Measurements from ENCODE around the gene DUSP15. TPM values are rescaled to one million over a fixed set of nuclear protein-coding genes. Genes with fewer than 3 reads are reported as not detected.

DUSP15 gene
- total and polyA plus RNA-seq, 4 donors = 1.6 to 4.7 (median 2.9) TPM

- ATAC-seq (ENCODE audit: insufficient read depth, low FRiP score) (no peak), DNase-seq (peak in 1 of 3 donors; percentile 4)
- peaks cover 0 to 16% (median 4%) of the 10 kb centered on the region in 5 donors for H3K4me1 ChIP-seq (ENCODE audit: control insufficient read depth in 5 of 5, insufficient read depth in 5 of 5, low read length in 5 of 5)
- no peak overlapping the region for H3K4me3 ChIP-seq
- no peak overlapping the region for H3K9ac ChIP-seq (ENCODE audit: insufficient read depth in 1 of 2, low read length in 2 of 2)
- H3K9me3 ChIP-seq (ENCODE audit: control insufficient read depth in 4 of 4, insufficient read depth in 3 of 4, low read length in 3 of 4) = no peaks in the 10 kb centered on the region
- TF ChIP-seq, protein P1, sequence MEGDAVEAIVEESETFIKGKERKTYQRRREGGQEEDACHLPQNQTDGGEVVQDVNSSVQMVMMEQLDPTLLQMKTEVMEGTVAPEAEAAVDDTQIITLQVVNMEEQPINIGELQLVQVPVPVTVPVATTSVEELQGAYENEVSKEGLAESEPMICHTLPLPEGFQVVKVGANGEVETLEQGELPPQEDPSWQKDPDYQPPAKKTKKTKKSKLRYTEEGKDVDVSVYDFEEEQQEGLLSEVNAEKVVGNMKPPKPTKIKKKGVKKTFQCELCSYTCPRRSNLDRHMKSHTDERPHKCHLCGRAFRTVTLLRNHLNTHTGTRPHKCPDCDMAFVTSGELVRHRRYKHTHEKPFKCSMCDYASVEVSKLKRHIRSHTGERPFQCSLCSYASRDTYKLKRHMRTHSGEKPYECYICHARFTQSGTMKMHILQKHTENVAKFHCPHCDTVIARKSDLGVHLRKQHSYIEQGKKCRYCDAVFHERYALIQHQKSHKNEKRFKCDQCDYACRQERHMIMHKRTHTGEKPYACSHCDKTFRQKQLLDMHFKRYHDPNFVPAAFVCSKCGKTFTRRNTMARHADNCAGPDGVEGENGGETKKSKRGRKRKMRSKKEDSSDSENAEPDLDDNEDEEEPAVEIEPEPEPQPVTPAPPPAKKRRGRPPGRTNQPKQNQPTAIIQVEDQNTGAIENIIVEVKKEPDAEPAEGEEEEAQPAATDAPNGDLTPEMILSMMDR (IDR thresholded peaks at IDR 0.05; ENCODE audit: control extremely low read depth, extremely low read depth) = no peak
- H3K27ac ChIP-seq (ENCODE audit: low read depth in 1 of 2, low read length in 1 of 2) = no peak overlapping the region
- H3K27me3 ChIP-seq (ENCODE audit: control insufficient read depth in 3 of 3, insufficient read depth in 3 of 3, low read length in 2 of 3) = peaks cover 0 to 9% (median 0%) of the 10 kb centered on the region in 3 donors
- no peaks in the 10 kb centered on the region for H3K36me3 ChIP-seq (ENCODE audit: control insufficient read depth in 4 of 4, insufficient read depth in 4 of 4, low read length in 4 of 4)
- WGBS, 2 donors = 91 to 93% methylated on average over 5 of the region's 5 CpGs
Observed at GRCh38 chr20:31859266-31859997, 10.9 kb downstream of the DUSP15 start.

DNA sequence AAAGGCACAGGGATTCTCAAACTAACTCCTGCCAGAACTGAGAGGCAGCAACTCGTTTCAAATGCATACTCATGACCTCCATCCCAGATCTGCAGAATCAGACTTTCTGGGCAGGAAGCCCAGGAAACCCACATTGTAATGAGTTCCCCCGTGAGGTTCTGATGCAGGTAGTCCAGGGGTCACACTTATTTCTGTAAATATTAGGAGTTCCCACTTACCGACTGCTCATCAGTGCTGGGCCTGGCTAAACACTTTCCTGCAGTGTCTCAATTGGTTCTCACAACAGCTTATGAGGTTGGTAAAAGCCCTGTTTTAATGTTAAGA lies 11.6 kb downstream of the DUSP15 start:
- no peaks in the 10 kb centered on the region for H3K9me3 ChIP-seq (ENCODE audit: control insufficient read depth in 4 of 4, insufficient read depth in 3 of 4, low read length in 3 of 4)
- TF ChIP-seq, protein P1 (IDR thresholded peaks at IDR 0.05; ENCODE audit: control extremely low read depth, extremely low read depth) = no peak
- H3K27ac ChIP-seq (ENCODE audit: low read depth in 1 of 2, low read length in 1 of 2) = no peak overlapping the region
- no peak overlapping the region for H3K9ac ChIP-seq (ENCODE audit: insufficient read depth in 1 of 2, low read length in 2 of 2)
- no peaks in the 10 kb centered on the region for H3K36me3 ChIP-seq (ENCODE audit: control insufficient read depth in 4 of 4, insufficient read depth in 4 of 4, low read length in 4 of 4)
- ATAC-seq (ENCODE audit: insufficient read depth, low FRiP score) (no peak), DNase-seq (no peak)
- H3K4me3 ChIP-seq = no peak overlapping the region
- H3K27me3 ChIP-seq (ENCODE audit: control insufficient read depth in 3 of 3, insufficient read depth in 3 of 3, low read length in 2 of 3) = peaks cover 0 to 9% (median 0%) of the 10 kb centered on the region in 3 donors
- peaks cover 0 to 16% (median 4%) of the 10 kb centered on the region in 5 donors for H3K4me1 ChIP-seq (ENCODE audit: control insufficient read depth in 5 of 5, insufficient read depth in 5 of 5, low read length in 5 of 5)
- WGBS, 2 donors = 19 to 37% methylated on average over 3 of the region's 3 CpGs

DNA sequence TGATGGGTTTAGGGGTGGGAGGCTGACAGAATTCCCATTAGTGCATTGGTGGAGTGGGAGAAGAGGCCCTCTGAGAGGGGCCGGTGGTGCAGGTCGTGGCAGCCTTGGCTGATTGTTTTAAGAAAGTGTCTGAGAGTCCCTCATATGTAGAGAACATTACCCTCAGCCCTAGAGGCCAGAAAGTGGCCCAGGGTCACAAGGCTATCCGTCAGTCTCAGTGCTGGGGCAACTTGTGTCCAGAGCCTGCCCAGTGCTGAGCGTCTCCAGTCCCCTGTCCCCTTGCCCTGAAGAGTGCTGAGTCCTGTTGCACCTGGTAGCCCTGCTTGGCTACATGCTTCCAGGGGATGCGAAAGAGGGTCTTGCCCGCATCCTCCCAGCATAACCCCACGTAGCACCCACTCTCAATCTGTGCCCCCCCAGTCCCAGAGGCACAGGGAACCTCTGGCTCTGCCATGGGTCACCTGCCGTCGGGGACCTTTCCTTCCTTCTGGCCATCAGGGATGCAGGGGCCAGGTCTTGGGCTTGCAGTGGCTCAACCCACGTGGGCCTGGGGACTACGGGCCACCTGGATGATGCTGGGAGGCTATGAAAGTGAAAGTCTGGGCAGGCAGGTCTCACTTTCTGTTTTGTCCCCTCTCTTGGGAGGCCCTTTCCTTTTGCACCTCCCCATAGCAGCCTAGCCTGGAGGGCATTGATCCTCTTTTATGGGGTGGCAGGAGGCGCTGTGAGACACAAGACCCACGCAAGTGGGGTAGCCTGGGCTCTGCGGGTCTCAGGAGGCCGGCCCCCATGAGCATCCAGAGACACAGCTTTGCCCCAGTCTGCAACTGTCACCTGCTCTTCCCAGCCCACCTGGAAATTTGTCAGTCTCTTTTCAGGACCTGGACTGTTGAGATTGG lies 12.2 kb downstream of the DUSP15 start:
- H3K9ac ChIP-seq (ENCODE audit: insufficient read depth in 1 of 2, low read length in 2 of 2) = no peak overlapping the region
- peaks cover 0 to 9% (median 0%) of the 10 kb centered on the region in 3 donors for H3K27me3 ChIP-seq (ENCODE audit: control insufficient read depth in 3 of 3, insufficient read depth in 3 of 3, low read length in 2 of 3)
- H3K4me3 ChIP-seq = no peak overlapping the region
- H3K27ac ChIP-seq (ENCODE audit: low read depth in 1 of 2, low read length in 1 of 2) = no peak overlapping the region
- no peaks in the 10 kb centered on the region for H3K9me3 ChIP-seq (ENCODE audit: control insufficient read depth in 4 of 4, insufficient read depth in 3 of 4, low read length in 3 of 4)
- DNase-seq = no peak
- TF ChIP-seq, protein P1 (IDR thresholded peaks at IDR 0.05; ENCODE audit: control extremely low read depth, extremely low read depth) = no peak
- WGBS, 2 donors = 70 to 75% methylated on average over 15 of the region's 15 CpGs
- H3K4me1 ChIP-seq (ENCODE audit: control insufficient read depth in 5 of 5, insufficient read depth in 5 of 5, low read length in 5 of 5) = peaks cover 0 to 16% (median 4%) of the 10 kb centered on the region in 5 donors
- no peaks in the 10 kb centered on the region for H3K36me3 ChIP-seq (ENCODE audit: control insufficient read depth in 4 of 4, insufficient read depth in 4 of 4, low read length in 4 of 4)
- ATAC-seq (ENCODE audit: insufficient read depth, low FRiP score) = no peak
